Activated CD8-positive, alpha-beta memory T cell treated with anti-CD3 and anti-CD28 coated beads for 36 hours (primary cell): ENCODE measurements around the gene DNLZ. TPM values are rescaled to one million over a fixed set of nuclear protein-coding genes. Genes with fewer than 3 reads are reported as not detected.
"Not testable (repeated sequence)": the region's sequence is repeated elsewhere in the genome, so short reads cannot be mapped to it uniquely, and the experiment has no call there.

Experiments
- CTCF ChIA-PET: fragments of 350-600 bp; sonication (Branson Sonifier 250); formaldehyde crosslinking; loops from one replicate; lab custom pipeline; 2021; ENCODE audit warnings: antibody characterized with exemption; lab: Charles Lee
- POLR2A ChIA-PET: fragments of 350-600 bp; sonication (Branson Sonifier 250); formaldehyde crosslinking; loops from one replicate; lab custom pipeline; 2021; ENCODE audit warnings: antibody characterized with exemption; lab: Charles Lee
- total RNA-seq, 2 experiments: library from RNA; stranded (reverse); gene quantifications; one replicate each; pipeline ENCODE4 v1.2.3, GENCODE V29; 2021

DNLZ gene
- total RNA-seq, 2 experiments from 2014 or later, result 29.6 to 31.8 TPM

GRCh38 chr9:136330406-136330990, 33.0 kb downstream of the DNLZ start:
- POLR2A ChIA-PET, result no interaction called here
- CTCF ChIA-PET, result no interaction called here

GRCh38 chr9:136329636-136330405, 33.7 kb downstream of the DNLZ start:
- CTCF ChIA-PET, result no interaction called here
- POLR2A ChIA-PET, result no interaction called here

- POLR2A ChIA-PET, result no interaction called here
- CTCF ChIA-PET, result no interaction called here
Measured at GRCh38 chr9:136329211-136329627, 34.3 kb downstream of the DNLZ start.

- ChIA-PET CTCF (no interaction called here), POLR2A (no interaction called here)
Measured at GRCh38 chr9:136328622-136329041, 34.9 kb downstream of the DNLZ start.

- CTCF ChIA-PET, result no interaction called here
- POLR2A ChIA-PET, result no interaction called here
Measured at GRCh38 chr9:136328011-136328621, 35.4 kb downstream of the DNLZ start.

DNA sequence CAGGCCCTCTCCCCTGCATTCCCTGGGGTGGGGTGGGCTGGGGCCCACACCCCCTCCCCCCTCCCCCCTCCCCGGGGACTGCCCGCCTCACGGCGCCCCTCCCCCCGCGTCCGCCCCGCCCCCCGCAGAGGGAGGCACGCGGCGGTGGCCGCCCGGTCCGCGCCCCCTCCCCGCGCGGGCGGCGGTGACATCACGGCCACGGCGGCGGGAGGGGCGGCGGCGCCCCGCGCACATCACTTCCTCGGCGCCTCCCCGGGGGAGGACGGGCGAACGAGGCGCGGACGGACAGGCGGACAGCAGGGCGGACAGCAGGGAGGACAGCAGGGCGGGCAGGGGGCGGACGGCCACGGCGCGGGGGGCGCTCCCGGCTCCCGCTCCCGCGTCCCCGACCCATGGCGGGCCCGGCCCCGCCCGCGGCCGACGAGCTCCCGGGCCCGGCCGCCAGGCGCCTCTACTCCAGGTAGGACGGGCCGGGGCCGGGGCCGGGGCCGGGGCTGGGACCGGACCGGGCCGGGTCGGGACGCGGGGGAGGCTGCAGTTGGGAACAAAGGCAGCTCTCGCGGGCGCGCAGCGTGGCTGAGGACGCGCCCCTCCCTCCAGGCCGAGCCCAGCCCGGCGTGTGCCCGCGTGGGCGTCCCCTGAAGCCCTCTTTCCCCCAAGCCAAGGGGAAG, 36.1 kb downstream of the DNLZ start, which contains the start of gene GPSM1:
Gene GPSM1, plus strand, starts transcription at position 236 of the 671 bp plus-strand sequence. Its CDS starts 157 bp downstream, at position 393.
- POLR2A ChIA-PET, result no interaction called here
- CTCF ChIA-PET, result no interaction called here

DNA sequence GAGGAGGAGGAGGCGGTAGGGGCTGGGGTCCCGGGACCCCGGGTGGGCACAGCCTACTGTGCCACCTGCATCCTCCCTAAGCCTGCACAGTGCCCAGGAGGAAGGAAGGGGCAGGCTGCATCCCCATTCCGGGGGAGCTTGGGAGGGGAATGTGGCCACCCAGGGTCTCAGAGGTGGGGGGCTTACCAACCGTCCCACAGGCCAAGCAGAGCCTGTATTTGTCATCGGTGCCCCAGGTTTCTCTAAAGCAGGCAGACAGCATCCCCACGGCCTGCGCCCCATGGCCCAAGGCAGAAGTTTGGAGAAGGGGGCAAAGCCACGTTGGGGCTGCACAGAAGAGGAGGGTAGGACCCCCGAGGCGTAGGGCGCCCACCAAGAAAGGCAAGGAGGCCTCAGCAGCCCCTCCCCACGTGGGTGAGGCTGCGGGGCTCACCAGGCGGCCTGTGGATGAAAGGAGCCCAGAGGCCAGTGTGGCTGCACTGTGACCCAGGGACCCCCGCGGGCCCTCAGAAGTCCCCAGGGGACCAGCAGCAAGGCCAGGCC, 36.7 kb downstream of the DNLZ start:
- ChIA-PET POLR2A (no interaction called here), CTCF (interaction anchor here (0.6 kb wide), 2 partner anchors 237 to 754 kb away, joined by 3 read pairs; no protein-coding TSS in a partner anchor)

DNA sequence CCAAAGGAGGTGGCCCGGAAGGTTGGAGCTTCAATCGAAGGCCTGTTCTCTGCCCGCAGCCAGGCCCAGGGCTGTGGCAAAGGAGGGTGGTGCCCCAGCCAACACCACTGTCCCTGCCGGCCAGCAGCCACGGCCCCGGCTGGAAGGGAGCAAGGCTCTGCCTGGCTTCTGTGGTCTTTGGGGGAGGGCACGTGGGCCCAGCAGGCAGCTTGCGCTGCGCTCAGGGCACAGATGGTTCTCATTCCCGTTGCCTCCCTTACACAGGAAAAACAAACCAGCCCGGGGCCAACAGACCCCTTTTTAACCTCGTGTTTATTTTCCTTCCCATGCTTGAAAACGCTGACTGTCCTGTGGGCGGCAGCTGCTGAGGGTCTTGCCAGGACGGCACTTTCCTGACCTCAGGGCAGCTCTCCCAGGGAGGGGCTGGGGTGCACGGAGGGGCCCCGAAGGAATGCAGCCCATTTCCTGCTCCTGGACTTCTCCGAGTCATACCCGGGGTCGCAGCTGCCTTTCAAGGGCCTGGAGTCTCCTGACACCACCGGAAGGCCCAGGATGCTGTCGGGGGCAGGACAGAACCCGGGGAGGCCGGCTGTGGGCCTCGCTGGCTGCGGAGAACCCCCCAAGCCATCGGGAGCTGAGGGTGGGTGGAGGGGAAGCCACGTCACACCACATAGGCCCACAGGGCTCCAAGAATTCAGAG, 37.3 kb downstream of the DNLZ start:
- ChIA-PET CTCF (interaction anchor here (0.6 kb wide), 2 partner anchors 236 to 754 kb away, joined by 3 read pairs; no protein-coding TSS in a partner anchor), POLR2A (no interaction called here)

GRCh38 chr9:136325358-136325757, 38.2 kb downstream of the DNLZ start:
- CTCF ChIA-PET, result no interaction called here
- POLR2A ChIA-PET, result no interaction called here

- POLR2A ChIA-PET, result no interaction called here
- CTCF ChIA-PET, result interaction anchor here (1.0 kb wide), 1 partner anchor 41 kb away, joined by 3 read pairs; no protein-coding TSS in a partner anchor
Measured at GRCh38 chr9:136324501-136325300, 38.8 kb downstream of the DNLZ start.

DNA sequence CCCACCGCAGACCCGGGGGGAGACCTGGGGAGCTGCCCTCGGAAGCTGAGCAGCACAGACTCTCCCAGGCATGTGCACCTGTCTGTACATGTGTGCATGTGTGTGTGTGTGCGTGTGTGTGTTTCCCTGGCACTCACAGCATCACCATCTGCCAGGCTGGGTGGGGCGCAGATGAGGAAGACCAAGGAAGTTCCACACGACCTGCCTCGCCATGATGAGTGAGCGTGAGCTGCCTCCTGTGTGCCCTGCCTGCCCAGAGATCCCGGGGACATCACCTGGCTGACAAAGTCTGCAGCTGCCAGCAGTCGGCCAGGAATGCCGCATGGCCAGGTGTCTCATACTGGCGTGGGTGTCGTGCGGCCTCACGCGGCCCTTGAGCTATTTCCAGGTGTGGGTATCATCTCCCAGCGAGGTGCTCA, 40.2 kb downstream of the DNLZ start:
- CTCF ChIA-PET, result no interaction called here
- POLR2A ChIA-PET, result no interaction called here

DNA sequence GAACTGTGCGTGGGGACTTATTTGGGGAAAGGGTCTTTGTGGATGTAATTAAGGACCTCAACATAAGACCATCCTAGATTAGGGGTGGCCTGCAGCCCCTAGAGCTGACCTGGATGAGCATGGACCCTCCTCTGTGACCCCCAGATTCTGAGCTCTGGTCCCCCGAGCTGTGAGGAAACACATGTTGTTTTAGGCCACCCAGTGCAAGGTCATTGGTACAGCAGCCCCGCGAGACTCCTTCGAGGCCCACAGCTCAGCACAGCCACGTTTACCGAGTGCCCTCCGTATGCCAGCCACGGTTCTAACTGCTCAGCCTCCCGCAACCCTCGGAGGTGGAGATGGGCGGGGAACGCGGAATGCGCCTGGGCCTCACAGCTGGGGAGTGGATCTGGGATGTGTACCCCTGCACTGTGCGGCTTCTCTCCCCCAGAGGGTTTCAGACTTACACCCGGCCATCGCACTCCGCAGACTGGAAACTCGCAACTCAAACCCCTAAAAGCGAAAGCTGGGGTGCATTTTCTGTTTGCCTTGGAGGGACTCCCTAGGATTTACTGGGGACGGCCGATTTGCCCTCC, 40.7 kb downstream of the DNLZ start:
- ChIA-PET POLR2A (no interaction called here), CTCF (no interaction called here)

DNA sequence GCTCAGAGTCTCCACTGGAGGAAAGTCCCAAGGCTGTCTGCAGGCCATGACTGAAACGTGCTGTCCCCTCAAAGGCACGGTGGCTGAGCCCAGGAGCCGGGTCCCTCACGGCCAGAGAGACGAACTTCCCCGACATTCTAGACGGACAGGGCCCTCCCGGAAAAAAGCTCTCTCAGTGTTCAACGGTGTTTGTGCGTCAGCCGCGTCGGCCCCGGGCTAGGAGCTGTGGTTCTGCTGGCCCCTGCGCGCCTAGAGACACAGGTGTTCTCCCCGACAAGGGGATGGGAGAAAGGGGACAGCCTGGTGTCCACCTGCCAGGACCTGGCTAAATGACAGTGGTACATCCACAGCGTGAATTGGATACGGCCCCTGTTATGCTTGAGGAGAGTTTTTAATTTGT, 42.0 kb downstream of the DNLZ start:
- CTCF ChIA-PET, result interaction anchor here (0.7 kb wide), 1 partner anchor 407 kb away, joined by 3 read pairs; no protein-coding TSS in a partner anchor
- POLR2A ChIA-PET, result no interaction called here

DNA sequence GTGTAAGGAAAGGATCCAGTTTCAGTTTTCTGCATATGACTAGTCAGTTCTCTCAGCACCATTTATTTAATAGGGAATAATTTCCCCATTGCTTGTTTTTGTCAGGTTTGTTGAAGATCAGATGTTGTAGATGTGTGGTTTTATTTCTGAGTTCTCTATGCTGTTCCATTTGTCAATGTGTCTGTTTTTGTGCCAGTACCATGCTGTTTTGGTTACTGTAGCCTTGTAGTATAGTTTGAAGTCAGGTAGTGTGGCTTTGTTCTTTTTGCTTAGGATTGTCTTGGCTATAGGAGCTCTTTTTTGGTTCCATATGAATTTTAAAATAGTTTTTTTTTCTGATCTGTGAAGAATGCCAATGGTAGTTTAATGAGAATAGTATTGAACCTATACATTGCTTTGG, 42.6 kb downstream of the DNLZ start:
- POLR2A ChIA-PET, CTCF ChIA-PET: not testable (repeated sequence)

DNA sequence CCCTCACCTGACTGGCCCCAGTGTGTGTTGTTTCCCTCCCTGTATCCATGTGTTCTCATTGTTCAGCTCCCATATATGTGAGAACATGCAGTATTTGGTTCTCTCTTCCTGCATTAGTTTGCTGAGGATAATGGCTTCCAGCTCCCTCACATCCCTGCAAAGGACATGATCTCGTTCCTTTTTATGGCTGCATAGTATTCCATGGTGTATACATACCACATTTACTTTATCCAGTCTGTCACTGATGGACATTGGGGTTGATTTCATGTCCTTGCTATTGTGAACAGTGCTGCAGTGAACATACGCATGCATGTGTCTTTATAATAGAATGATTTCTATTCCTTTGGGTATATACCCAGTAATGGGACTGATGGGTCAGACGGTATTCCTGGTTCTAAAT, 43.6 kb downstream of the DNLZ start:
- POLR2A ChIA-PET, result not testable (repeated sequence)
- CTCF ChIA-PET, result interaction anchor here (1.4 kb wide), 1 partner anchor 43 kb away, joined by 5 read pairs; the partner anchor contains the start of gene DNLZ

DNA sequence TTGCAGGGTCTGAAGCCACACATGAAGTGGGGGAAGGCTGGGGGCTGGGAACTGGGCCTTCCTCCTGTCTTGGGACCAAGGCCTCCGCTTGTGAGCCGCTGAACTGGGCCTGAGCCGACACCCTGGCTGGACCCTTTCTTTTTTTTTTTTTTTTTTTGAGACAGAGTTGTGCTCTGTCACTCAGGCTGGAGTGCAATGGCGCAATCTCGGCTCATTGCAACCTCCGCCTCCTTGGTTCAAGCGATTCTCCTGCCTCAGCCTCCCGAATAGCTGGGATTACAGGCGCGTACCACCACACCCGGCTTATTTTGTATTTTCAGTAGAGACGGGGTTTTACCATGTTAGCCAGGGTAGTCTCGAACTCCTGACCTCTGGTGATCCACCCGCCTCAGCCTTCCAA, 44.3 kb downstream of the DNLZ start:
- POLR2A ChIA-PET, result not testable (repeated sequence)
- CTCF ChIA-PET, result interaction anchor here (1.4 kb wide), 1 partner anchor 44 kb away, joined by 5 read pairs; the partner anchor contains the start of gene DNLZ

DNA sequence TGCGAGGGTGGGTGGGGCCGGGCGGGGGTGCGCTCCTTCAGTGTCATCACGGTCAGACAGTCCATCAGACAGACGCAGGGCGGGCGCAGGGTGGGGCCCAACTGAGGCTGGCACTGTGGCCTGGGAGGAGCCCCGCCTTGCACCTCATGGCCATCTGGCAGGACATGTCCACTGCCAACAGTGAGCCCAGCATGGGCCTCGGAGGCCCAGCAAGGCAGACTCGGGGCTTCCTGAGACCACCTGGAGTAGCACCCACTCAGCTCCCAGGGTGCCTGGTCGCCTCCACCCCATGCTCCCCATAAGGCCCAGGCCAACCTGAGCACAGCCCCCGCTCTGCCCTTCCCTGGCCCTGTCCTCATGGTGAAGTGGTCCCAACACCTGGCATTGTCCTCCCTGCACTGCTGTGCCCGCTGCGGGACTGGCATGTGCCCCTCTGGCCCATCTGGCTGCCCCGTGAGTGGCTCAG, 44.7 kb downstream of the DNLZ start:
- ChIA-PET CTCF (no interaction called here), POLR2A (no interaction called here)
